ENCODE measurements around the gene CD248.

- TF ChIP-seq CTCF (IDR thresholded peaks at IDR 0.05; ENCODE audit: insufficient read depth, low read depth, low read length) (no peak), EZH2 (IDR thresholded peaks at IDR 0.05; ENCODE audit: insufficient read depth, low read length) (no peak)
Observed at GRCh38 chr11:66365166-66365565, 48.3 kb upstream of the CD248 start.

Measured in astrocyte (in vitro differentiated cells and primary cell).